ENCODE measurements around the gene LAD1.

DNA sequence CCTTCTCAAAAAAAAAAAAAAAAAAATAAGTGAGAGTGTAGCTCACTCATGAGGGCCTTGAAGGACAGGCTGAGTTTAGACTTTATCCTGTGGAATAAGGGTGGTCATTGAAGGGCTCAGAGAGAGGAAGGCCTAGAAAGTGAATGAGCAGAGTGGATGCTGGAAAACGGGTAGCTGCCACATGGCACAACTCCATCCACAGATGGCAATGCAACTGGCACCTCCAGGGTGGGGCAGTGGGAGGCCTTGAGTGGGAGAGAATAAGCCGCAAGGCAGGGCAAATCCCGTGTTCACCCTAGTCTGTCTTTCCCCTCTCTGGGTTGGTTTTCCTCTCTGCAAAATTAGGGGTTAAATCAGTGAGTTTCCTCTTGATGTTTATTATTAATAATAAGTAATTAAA is 19.3 kb upstream of the LAD1 start:
- TF ChIP-seq, protein P1, sequence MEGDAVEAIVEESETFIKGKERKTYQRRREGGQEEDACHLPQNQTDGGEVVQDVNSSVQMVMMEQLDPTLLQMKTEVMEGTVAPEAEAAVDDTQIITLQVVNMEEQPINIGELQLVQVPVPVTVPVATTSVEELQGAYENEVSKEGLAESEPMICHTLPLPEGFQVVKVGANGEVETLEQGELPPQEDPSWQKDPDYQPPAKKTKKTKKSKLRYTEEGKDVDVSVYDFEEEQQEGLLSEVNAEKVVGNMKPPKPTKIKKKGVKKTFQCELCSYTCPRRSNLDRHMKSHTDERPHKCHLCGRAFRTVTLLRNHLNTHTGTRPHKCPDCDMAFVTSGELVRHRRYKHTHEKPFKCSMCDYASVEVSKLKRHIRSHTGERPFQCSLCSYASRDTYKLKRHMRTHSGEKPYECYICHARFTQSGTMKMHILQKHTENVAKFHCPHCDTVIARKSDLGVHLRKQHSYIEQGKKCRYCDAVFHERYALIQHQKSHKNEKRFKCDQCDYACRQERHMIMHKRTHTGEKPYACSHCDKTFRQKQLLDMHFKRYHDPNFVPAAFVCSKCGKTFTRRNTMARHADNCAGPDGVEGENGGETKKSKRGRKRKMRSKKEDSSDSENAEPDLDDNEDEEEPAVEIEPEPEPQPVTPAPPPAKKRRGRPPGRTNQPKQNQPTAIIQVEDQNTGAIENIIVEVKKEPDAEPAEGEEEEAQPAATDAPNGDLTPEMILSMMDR (IDR thresholded peaks at IDR 0.05): no peak
- TF ChIP-seq POLR2AphosphoS5 (IDR thresholded peaks at IDR 0.05): no peak
- no peak for TF ChIP-seq POLR2A (IDR thresholded peaks at IDR 0.05)

Data from suprapubic skin (tissue), 4 donors.